Activated CD8-positive, alpha-beta memory T cell treated with anti-CD3 and anti-CD28 coated beads for 4 hours (primary cell): ENCODE data around the gene ARHGEF28.

ENCODE experiments used
- DNase-seq, 2 donors: peaks; one replicate each; pipeline ENCODE4 v3.0.0-alpha.2; 2020; ENCODE audit warnings: low read depth in 2 of 2

Gene ARHGEF28

GRCh38 chr5:73816656-73817420 lies 190.8 kb downstream of the ARHGEF28 start:
- DNase-seq = no peak

GRCh38 chr5:73818357-73818756 lies 192.4 kb downstream of the ARHGEF28 start:
- DNase-seq = no peak

GRCh38 chr5:73820326-73820725 lies 194.3 kb downstream of the ARHGEF28 start:
- DNase-seq = no peak

- DNase-seq = no peak
Observed at GRCh38 chr5:73821003-73821402, 195.0 kb downstream of the ARHGEF28 start.

GRCh38 chr5:73822278-73822988 lies 196.4 kb downstream of the ARHGEF28 start:
- no peak for DNase-seq

- DNase-seq = no peak
Observed at GRCh38 chr5:73822989-73823339, 197.0 kb downstream of the ARHGEF28 start.

- DNase-seq = no peak
Observed at GRCh38 chr5:73823508-73823925, 197.5 kb downstream of the ARHGEF28 start.

- DNase-seq = no peak
Observed at GRCh38 chr5:73825199-73825598, 199.2 kb downstream of the ARHGEF28 start.

GRCh38 chr5:73825736-73826135 lies 199.7 kb downstream of the ARHGEF28 start:
- DNase-seq = no peak

GRCh38 chr5:73826301-73827105 lies 200.5 kb downstream of the ARHGEF28 start:
- no peak for DNase-seq

GRCh38 chr5:73827106-73827450 lies 201.1 kb downstream of the ARHGEF28 start:
- DNase-seq = no peak

GRCh38 chr5:73828465-73828864 lies 202.5 kb downstream of the ARHGEF28 start:
- DNase-seq = no peak

GRCh38 chr5:73830646-73831045 lies 204.7 kb downstream of the ARHGEF28 start:
- no peak for DNase-seq

- no peak for DNase-seq
Observed at GRCh38 chr5:73831066-73831465, 205.1 kb downstream of the ARHGEF28 start.

- DNase-seq = no peak
Observed at GRCh38 chr5:73834693-73835092, 208.7 kb downstream of the ARHGEF28 start.

GRCh38 chr5:73835726-73836125 lies 209.7 kb downstream of the ARHGEF28 start:
- DNase-seq = no peak

GRCh38 chr5:73836607-73837006 lies 210.6 kb downstream of the ARHGEF28 start:
- no peak for DNase-seq

GRCh38 chr5:73838901-73839300 lies 212.9 kb downstream of the ARHGEF28 start:
- DNase-seq = no peak

- no peak for DNase-seq
Observed at GRCh38 chr5:73841641-73842040, 215.6 kb downstream of the ARHGEF28 start.

- no peak for DNase-seq
Observed at GRCh38 chr5:73844165-73844564, 218.2 kb downstream of the ARHGEF28 start.

- DNase-seq = no peak
Observed at GRCh38 chr5:73851471-73852181, 225.6 kb downstream of the ARHGEF28 start.

GRCh38 chr5:73853091-73853490 lies 227.1 kb downstream of the ARHGEF28 start:
- DNase-seq = no peak
